ENCODE data around the gene LIPT1. TPM values are rescaled to one million over a fixed set of nuclear protein-coding genes. Genes with fewer than 3 reads are reported as not detected.

LIPT1 gene
- total RNA-seq, 1 experiment from 2014 or later = 10.3 TPM

- H3K4me1 ChIP-seq (replicated peaks; ENCODE audit: insufficient read depth) = peaks cover 13% of the 10 kb centered on the region
- TF ChIP-seq EZH2 (IDR thresholded peaks at IDR 0.05; ENCODE audit: low read depth) = no peak
- no peak for TF ChIP-seq CTCF (conservative IDR thresholded peaks at IDR 0.05)
- H3K36me3 ChIP-seq (ENCODE audit: low read depth) = peaks cover 20% of the 10 kb centered on the region
- peaks cover 10% of the 10 kb centered on the region; the same call in 1 of the 2 replicates for H3F3A ChIP-seq (ENCODE audit: insufficient read depth, low read depth)
- H3K9me2 ChIP-seq (ENCODE audit: insufficient read depth) = no peaks in the 10 kb centered on the region
- CTCF ChIA-PET = no interaction called here
- H4K20me1 ChIP-seq (ENCODE audit: insufficient read depth) = peaks cover 9% of the 10 kb centered on the region
- BruUV-seq (replicated peaks) = no TSS peak
- no peak overlapping the region for H2AFZ ChIP-seq
- 0 out of 2 replicates have a peak overlapping the region, but pooled peaks have one; percentile 10 for H3K27ac ChIP-seq
- intact Hi-C loops (cut with micrococcal nuclease; ENCODE audit: unreplicated experiment) = no loop called here
- peak; percentile 23 to 52 for DNase-seq
- H3K4me3 ChIP-seq = no peak overlapping the region
- no peaks in the 10 kb centered on the region for H3K27me3 ChIP-seq (ENCODE audit: insufficient read depth, low read depth)
- H3K4me2 ChIP-seq = peak overlapping the region; percentile 24; the same call in 1 of the 2 replicates
- POLR2A ChIA-PET (ENCODE audit: unreplicated experiment) = no interaction called here
- no peaks in the 10 kb centered on the region for H3K79me2 ChIP-seq (ENCODE audit: low read depth)
- no peaks in the 10 kb centered on the region for H3K9me3 ChIP-seq (ENCODE audit: insufficient read depth, low read depth)
Observed at GRCh38 chr2:99198103-99198841, 43.5 kb downstream of the LIPT1 start.

DNA sequence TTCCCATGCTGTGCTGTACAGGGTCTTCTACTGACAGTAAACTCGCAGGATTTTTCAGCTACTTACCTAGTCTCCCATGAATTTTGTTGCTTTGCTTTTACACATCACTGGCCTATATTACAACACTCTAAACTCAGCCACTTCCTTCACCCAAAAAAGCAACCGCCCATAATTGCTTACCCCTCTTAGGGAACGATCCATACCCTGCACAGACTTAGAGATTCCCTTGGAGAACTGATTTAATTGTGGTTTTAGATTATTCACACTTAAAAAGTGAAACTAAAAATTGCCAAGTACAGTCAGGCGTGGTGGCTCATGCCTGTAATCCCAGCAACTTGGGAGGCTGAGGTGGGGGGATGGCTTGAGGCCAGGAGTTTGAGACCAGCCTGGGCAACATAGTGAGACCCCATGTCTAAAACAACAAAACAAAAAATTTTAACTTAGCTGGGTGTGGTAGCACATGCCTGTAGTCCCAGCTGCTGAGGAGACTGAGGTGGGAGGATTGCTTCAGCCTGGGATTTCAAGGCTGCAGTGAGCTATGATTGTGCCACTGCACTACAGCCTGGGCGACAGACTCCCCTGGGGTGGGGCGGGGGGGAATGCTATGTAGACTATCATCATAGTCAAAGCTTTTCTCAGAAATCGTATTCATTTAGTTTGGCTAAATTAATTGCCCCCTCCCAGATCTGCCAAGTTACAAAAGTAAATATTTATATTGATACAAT is 45.5 kb downstream of the LIPT1 start:
- POLR2A ChIA-PET (ENCODE audit: unreplicated experiment) = no interaction called here
- H3F3A ChIP-seq (ENCODE audit: insufficient read depth, low read depth) = peaks cover 10% of the 10 kb centered on the region; the same call in 1 of the 2 replicates
- no peak for DNase-seq
- BruUV-seq (replicated peaks) = no TSS peak
- no peak overlapping the region for H3K27ac ChIP-seq
- no peaks in the 10 kb centered on the region for H3K27me3 ChIP-seq (ENCODE audit: insufficient read depth, low read depth)
- H3K79me2 ChIP-seq (ENCODE audit: low read depth) = no peaks in the 10 kb centered on the region
- no peak overlapping the region for H2AFZ ChIP-seq
- H4K20me1 ChIP-seq (ENCODE audit: insufficient read depth) = no peaks in the 10 kb centered on the region; the same call in 1 of the 2 replicates
- H3K9me3 ChIP-seq (ENCODE audit: insufficient read depth, low read depth) = peaks cover 4% of the 10 kb centered on the region
- H3K4me3 ChIP-seq = no peak overlapping the region
- CTCF ChIA-PET = no interaction called here
- TF ChIP-seq CTCF (conservative IDR thresholded peaks at IDR 0.05) = no peak
- TF ChIP-seq EZH2 (IDR thresholded peaks at IDR 0.05; ENCODE audit: low read depth) = no peak
- peaks cover 13% of the 10 kb centered on the region for H3K4me1 ChIP-seq (replicated peaks; ENCODE audit: insufficient read depth)
- H3K4me2 ChIP-seq = no peak overlapping the region
- intact Hi-C loops (cut with micrococcal nuclease; ENCODE audit: unreplicated experiment) = no loop called here
- peaks cover 6% of the 10 kb centered on the region for H3K36me3 ChIP-seq (ENCODE audit: low read depth)
- H3K9me2 ChIP-seq (ENCODE audit: insufficient read depth) = no peaks in the 10 kb centered on the region

DNA sequence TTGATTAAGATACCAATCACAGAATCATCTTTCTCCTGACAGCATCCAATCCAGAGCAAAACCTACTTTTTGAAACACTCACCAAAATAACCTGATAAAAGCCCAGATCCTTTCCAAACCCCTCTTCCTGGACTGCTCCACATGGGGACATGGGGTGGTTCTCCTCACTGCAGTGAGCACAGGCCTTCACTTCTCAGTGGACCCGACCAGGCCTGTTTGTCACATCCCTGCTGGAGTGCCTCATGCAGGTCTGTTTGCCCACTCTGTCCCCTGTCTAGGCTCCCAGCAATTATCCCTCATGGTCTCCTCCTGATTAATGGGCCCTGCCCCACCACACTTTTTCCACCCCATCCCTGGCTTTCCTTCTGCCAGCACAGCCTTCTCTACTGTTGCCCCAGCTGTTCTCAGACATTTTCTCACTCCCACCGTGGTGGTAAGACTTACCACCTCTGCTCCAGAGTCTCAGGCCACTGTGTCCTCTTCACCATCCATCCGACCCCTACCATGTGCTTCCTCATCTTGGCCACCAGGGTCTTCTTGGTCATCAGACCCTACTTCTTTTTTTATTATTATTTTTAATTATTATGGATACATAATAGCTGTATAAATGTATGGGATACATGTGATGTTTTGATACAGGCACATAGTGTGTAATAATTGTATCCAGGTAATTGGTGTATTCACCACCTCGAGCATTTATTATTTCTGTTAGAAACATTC is 47.4 kb downstream of the LIPT1 start:
- no peak overlapping the region for H3K27ac ChIP-seq

More for the DNA sequence above, 47.4 kb downstream of the LIPT1 start:
- peaks cover 14% of the 10 kb centered on the region for H3K9me3 ChIP-seq (ENCODE audit: insufficient read depth, low read depth)
- no peak overlapping the region for H3K4me2 ChIP-seq
- no peak for DNase-seq
- peaks cover 10% of the 10 kb centered on the region; the same call in 1 of the 2 replicates for H3F3A ChIP-seq (ENCODE audit: insufficient read depth, low read depth)
- H3K4me1 ChIP-seq (replicated peaks; ENCODE audit: insufficient read depth) = peaks cover 13% of the 10 kb centered on the region
- H3K4me3 ChIP-seq = no peak overlapping the region
- intact Hi-C loops (cut with micrococcal nuclease; ENCODE audit: unreplicated experiment) = no loop called here
- no peaks in the 10 kb centered on the region; the same call in 1 of the 2 replicates for H4K20me1 ChIP-seq (ENCODE audit: insufficient read depth)
- TF ChIP-seq CTCF (conservative IDR thresholded peaks at IDR 0.05) (peak; percentile 34; the same call in 1 of the 2 replicates), EZH2 (IDR thresholded peaks at IDR 0.05; ENCODE audit: low read depth) (no peak)
- no peaks in the 10 kb centered on the region for H3K9me2 ChIP-seq (ENCODE audit: insufficient read depth)
- TSS peak; percentile 7 for BruUV-seq (replicated peaks)
- H3K79me2 ChIP-seq (ENCODE audit: low read depth) = no peaks in the 10 kb centered on the region
- CTCF ChIA-PET = no interaction called here
- H3K36me3 ChIP-seq (ENCODE audit: low read depth) = no peaks in the 10 kb centered on the region; the same call in 1 of the 2 replicates
- no peak overlapping the region for H2AFZ ChIP-seq
- POLR2A ChIA-PET (ENCODE audit: unreplicated experiment) = interaction anchor here (0.5 kb wide), 1 partner anchor 58 kb away, joined by 3 read pairs; no protein-coding TSS in a partner anchor
- no peaks in the 10 kb centered on the region for H3K27me3 ChIP-seq (ENCODE audit: insufficient read depth, low read depth)

All from PC-9 (cell line).